GM13976 (cell line): ENCODE data around the gene PDX1.

Experiments used
- DNase-seq: peaks from one replicate; pipeline ENCODE4 v3.0.0; 2012; ENCODE audit warnings: low spot score
- in situ Hi-C: fragments of 300-500 bp; cut with MboI; formaldehyde crosslinking; loops from one replicate; pipeline ENCODE4 v1.12.0; 2022; ENCODE audit warnings: low sequenced_read_pairs, mixed read lengths, inconsistent platforms; ENCODE audit not compliant: unreplicated experiment
- TF ChIP-seq, protein P1 (sequence below): IDR thresholded peaks from 2 replicates; pipeline ENCODE4 v1.5.1; 2012; ENCODE audit warnings: borderline replicate concordance, mild to moderate bottlenecking; ENCODE audit not compliant: insufficient read depth; ENCODE audit errors: extremely low read depth, missing control alignments, control extremely low read depth

PDX1 gene

GRCh38 chr13:27965740-27966640 is 46.2 kb downstream of the PDX1 start:
- in situ Hi-C loops = loop anchor here (25.0 kb wide), 1 partner anchor 1004 kb away; no protein-coding TSS in a partner anchor
- DNase-seq = peak; percentile 37
- TF ChIP-seq, protein P1, sequence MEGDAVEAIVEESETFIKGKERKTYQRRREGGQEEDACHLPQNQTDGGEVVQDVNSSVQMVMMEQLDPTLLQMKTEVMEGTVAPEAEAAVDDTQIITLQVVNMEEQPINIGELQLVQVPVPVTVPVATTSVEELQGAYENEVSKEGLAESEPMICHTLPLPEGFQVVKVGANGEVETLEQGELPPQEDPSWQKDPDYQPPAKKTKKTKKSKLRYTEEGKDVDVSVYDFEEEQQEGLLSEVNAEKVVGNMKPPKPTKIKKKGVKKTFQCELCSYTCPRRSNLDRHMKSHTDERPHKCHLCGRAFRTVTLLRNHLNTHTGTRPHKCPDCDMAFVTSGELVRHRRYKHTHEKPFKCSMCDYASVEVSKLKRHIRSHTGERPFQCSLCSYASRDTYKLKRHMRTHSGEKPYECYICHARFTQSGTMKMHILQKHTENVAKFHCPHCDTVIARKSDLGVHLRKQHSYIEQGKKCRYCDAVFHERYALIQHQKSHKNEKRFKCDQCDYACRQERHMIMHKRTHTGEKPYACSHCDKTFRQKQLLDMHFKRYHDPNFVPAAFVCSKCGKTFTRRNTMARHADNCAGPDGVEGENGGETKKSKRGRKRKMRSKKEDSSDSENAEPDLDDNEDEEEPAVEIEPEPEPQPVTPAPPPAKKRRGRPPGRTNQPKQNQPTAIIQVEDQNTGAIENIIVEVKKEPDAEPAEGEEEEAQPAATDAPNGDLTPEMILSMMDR = no peak

DNA sequence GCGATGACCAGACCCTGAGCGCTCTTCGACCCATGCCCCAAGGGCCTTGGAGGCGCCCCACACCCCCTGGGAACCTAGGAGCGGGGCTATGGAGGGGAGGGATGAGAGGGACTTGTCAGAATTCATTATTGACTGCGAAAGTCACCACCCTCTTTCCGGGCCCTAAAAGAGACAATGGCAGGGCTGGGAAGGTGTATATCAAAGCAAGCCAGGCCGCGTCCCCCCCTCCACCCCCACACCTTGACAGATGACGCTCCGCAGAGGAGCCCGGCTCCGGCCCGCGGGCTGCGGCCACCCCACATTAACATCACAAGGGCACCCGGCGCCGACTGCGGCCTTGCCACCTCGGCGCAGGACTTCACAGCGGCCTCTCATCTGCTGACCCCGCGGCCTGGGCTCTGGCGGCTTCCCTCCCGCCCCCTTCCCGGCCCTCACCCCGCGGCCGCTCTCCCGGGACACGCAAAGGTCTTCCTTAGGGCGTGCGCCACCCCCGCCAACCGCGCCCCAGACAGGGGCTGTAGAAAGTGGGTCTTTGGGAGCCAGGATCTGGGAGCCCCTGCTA is 46.9 kb downstream of the PDX1 start:
- in situ Hi-C loops = loop anchor here (25.0 kb wide), 1 partner anchor 1004 kb away; no protein-coding TSS in a partner anchor

DNA sequence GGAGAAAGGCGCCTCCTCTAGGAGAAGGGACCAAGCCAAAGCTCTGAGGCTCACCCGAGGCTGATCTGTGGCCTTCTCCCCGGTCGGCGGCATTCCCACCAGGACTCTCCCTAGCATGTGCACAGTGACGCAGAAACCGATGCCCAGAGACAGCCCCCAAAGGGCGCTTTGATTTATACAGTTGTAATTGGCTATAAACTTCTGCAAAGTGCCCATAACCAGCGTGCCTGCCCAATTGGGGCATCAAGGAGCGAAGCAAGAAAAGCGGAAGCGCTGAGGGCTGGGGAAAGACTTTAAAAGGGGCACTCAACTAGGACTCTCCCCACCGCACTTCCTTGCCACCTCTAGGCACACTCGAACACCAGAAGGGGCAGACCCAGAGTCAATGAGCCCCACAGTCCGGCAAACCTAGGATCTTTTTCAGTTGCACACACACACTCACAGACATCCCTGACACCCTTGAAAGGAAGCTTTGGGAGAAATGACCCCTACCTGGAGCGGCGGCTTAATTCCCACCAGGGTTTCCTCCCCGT is 47.5 kb downstream of the PDX1 start:
- in situ Hi-C loops = loop anchor here (25.0 kb wide), 1 partner anchor 1005 kb away; no protein-coding TSS in a partner anchor
- DNase-seq = peak; percentile 39
- TF ChIP-seq, protein P1 = no peak

More for the DNA sequence above, 46.9 kb downstream of the PDX1 start:
- DNase-seq = no peak
- TF ChIP-seq, protein P1 = no peak

DNA sequence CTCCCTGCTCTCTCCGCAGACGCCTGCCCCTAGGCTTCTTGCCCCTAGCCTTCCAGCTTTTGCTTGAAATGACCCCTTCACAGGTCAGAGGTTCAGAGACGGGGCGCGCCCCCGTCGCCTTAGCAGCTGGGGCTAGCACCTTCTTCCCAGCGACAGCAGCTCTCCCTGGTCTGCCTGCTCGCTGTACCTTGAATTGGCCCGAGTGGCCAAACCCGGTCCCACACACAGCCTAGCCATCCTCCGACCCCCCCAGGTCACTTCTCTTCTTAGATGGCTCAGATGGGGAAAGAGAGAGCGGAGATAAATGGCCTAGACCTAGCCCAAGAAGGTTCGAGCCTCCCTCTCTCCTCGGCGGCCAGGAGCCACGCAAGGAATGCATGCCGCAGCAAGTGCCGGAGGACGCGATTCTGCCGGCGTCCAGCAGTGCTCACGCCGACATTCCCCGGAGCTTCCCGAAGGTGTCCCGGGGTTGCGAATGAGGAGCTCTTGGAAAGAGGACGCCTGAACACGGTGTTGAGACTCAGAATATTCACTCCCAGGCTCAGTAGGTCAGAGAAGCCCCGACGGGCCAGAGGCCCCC is 48.0 kb downstream of the PDX1 start:
- in situ Hi-C loops = loop anchor here (25.0 kb wide), 1 partner anchor 1006 kb away; no protein-coding TSS in a partner anchor
- peak; percentile 32 for DNase-seq
- TF ChIP-seq, protein P1 = no peak

DNA sequence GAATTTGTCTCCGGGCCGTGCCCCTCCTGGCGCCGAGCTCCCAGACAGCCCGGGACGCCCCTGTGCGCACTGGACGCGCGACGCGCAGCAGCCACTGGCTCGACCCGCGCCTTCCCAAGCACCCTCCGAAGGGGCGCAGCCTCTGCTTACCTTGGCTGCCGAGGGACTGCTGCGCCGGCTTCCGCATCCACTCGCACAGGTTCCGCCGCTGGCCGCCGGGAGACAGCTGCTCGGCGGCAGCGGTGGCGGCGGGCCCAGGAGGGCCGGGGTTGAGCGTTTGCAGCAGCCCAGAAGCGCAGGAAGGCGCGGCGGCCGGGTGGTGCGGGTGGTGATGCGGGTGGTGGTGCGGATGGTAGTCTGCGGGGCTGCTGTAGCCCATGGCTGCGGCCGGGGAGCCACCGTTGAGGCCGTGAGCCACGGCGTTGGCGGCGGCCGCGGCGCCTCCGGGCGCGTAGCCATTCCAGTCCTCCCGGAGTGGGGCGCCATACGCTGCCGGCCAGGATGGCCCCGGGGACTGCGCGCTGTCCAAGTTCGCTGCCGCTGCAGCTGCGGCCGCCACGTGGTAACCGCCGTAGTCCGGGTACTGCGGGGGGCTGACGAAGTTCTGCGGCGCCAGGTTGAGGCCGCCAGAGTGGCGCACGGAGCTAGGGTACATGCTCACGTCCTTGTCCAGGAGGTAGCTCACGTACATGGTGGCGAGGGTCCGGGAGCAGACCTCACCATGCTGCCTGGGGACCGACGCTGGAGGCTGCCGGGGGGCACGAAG is 48.7 kb downstream of the PDX1 start:
- in situ Hi-C loops = loop anchor here (25.0 kb wide), 1 partner anchor 1006 kb away; no protein-coding TSS in a partner anchor
- DNase-seq = peak; percentile 41
- TF ChIP-seq, protein P1 = no peak
